ENCODE data around the gene PTPRN2.
"Not testable (repeated sequence)": the region's sequence is repeated elsewhere in the genome, so short reads cannot be mapped to it uniquely, and the experiment has no call there.

PTPRN2 gene

GRCh38 chr7:157901816-157902610, 685.6 kb downstream of the PTPRN2 start:
- not testable (repeated sequence) for DNase-seq

GRCh38 chr7:157901166-157901565, 686.5 kb downstream of the PTPRN2 start:
- no peak for DNase-seq

- DNase-seq, result no peak
Observed at GRCh38 chr7:157900556-157900955, 687.1 kb downstream of the PTPRN2 start.

- DNase-seq, result no peak
Observed at GRCh38 chr7:157900011-157900410, 687.6 kb downstream of the PTPRN2 start.

GRCh38 chr7:157898802-157899505, 688.7 kb downstream of the PTPRN2 start:
- DNase-seq, result no peak

GRCh38 chr7:157898261-157898660, 689.4 kb downstream of the PTPRN2 start:
- DNase-seq, result no peak

GRCh38 chr7:157897681-157898080, 689.9 kb downstream of the PTPRN2 start:
- DNase-seq, result no peak

- DNase-seq, result no peak
Observed at GRCh38 chr7:157896774-157897555, 690.7 kb downstream of the PTPRN2 start.

- DNase-seq, result not testable (repeated sequence)
Observed at GRCh38 chr7:157896376-157896675, 691.3 kb downstream of the PTPRN2 start.

- DNase-seq, result no peak
Observed at GRCh38 chr7:157895520-157896375, 691.9 kb downstream of the PTPRN2 start.

- not testable (repeated sequence) for DNase-seq
Observed at GRCh38 chr7:157895098-157895497, 692.5 kb downstream of the PTPRN2 start.

GRCh38 chr7:157893535-157894044, 694.0 kb downstream of the PTPRN2 start:
- DNase-seq, result no peak

GRCh38 chr7:157892751-157893523, 694.7 kb downstream of the PTPRN2 start:
- DNase-seq, result no peak

GRCh38 chr7:157890921-157891401, 696.7 kb downstream of the PTPRN2 start:
- DNase-seq, result no peak

GRCh38 chr7:157889480-157889879, 698.1 kb downstream of the PTPRN2 start:
- no peak for DNase-seq

GRCh38 chr7:157888579-157888978, 699.0 kb downstream of the PTPRN2 start:
- DNase-seq, result no peak

GRCh38 chr7:157887400-157887799, 700.2 kb downstream of the PTPRN2 start:
- DNase-seq, result no peak

GRCh38 chr7:157886711-157887110, 700.9 kb downstream of the PTPRN2 start:
- no peak for DNase-seq

GRCh38 chr7:157886266-157886665, 701.4 kb downstream of the PTPRN2 start:
- no peak for DNase-seq

- DNase-seq, result no peak
Observed at GRCh38 chr7:157885140-157885539, 702.5 kb downstream of the PTPRN2 start.

GRCh38 chr7:157884461-157885062, 703.1 kb downstream of the PTPRN2 start:
- DNase-seq, result no peak

All from NCI-H146 (cell line).